Stimulated activated CD8-positive, alpha-beta memory T cell treated with anti-CD3 and anti-CD28 coated beads, Interleukin-4, amount 100 ng/mL, for 48 hours (primary cell): ENCODE measurements around the gene GABRE.
A peak's percentile ranks its signal among the peaks of the same experiment; 100 is the strongest.

Experiments used
- DNase-seq: peaks from one replicate; pipeline ENCODE4 v3.0.0-alpha.2; 2020

GABRE gene, protein sequence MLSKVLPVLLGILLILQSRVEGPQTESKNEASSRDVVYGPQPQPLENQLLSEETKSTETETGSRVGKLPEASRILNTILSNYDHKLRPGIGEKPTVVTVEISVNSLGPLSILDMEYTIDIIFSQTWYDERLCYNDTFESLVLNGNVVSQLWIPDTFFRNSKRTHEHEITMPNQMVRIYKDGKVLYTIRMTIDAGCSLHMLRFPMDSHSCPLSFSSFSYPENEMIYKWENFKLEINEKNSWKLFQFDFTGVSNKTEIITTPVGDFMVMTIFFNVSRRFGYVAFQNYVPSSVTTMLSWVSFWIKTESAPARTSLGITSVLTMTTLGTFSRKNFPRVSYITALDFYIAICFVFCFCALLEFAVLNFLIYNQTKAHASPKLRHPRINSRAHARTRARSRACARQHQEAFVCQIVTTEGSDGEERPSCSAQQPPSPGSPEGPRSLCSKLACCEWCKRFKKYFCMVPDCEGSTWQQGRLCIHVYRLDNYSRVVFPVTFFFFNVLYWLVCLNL

GRCh38 chrX:151974336-151975227, at the start of gene GABRE:
TSS of gene GABRE (minus strand) at chrX:151974676. CDS start at chrX:151974625, 51 bp downstream.
- DNase-seq: peak; percentile 21

DNA sequence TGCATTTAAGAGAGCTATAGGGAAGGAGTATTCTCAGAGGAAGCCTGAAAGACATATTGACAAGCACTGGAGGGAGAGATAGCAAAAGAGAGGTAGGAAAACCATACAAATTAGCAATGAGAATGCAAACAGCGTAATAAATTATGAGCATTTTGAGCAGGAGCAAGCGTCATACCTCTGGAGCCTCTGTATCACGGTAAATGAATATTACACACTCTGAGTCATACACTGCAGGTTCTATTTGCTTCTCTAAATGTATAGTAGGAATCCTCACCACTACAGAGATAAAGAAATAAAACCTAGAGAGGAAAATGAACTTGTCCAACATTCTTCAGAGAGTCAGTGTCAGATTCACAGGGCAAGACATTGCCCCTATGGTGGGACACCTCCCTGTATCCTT, 46.4 kb upstream of the GABRE start:
- no peak for DNase-seq

DNA sequence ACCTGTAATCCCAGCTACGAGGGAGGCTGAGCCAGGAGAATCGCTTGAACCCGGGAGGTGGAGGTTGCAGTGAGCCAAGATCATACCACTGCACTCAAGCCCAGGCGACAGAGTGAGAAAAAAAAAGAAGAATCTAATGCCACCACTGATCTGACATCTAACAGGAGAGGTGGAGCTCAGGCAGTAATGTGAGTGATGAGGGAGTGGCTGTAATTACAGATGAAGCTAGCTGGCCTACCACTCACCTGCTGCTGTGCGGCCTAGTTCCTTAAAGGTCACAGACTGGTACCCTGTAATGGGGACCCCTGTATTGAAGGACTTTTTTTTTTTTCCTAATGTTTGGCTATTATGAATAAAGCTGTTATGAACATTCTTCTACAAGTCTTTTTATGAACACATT, 25.3 kb upstream of the GABRE start:
- DNase-seq: no peak

DNA sequence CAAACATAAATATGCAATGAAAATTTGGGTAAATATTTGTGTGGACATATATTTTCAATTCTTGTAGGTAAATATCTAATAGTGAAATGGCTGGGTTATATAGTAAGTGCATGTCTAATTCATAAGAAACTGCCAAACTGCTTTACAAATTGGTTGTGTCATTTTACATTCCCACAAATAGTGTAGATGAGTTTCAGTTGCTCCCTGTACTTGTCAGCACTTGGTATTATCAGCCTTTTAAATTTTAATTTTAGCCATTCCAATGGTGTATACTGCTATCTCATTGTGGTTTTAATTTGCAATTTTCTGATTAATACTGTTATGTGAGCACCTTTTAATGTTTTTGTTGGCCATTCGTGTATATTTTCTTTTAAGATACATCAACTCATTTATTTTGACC, 23.1 kb upstream of the GABRE start:
- no peak for DNase-seq

DNA sequence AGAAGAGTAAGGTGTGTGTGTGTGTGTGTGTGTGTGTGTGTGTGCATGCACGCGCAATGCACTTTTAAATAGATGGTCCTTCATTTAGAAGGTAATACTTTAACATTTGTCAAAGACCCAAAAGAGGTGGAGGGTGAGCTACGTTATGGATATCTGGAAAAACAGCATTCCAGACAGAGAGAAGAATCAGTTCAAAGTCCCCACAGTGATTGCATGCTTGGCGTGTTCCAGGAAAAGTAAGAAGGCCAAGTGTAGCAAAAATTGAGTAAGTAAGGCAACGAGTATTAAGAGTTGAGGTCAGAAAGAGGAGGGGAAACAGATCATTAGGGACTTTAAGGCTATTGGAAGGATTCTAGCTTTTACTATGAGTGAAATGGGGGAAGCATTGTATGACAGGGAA, 21.9 kb upstream of the GABRE start:
- no peak for DNase-seq

- no peak for DNase-seq
Measured at GRCh38 chrX:151994476-151994875, 20.0 kb upstream of the GABRE start.

- no peak for DNase-seq
Measured at GRCh38 chrX:151988706-151989299, 14.3 kb upstream of the GABRE start.

- no peak for DNase-seq
Measured at GRCh38 chrX:151987108-151987507, 12.6 kb upstream of the GABRE start.

- no peak for DNase-seq
Measured at GRCh38 chrX:151985955-151986354, 11.5 kb upstream of the GABRE start.

- no peak for DNase-seq
Measured at GRCh38 chrX:151985531-151985930, 11.1 kb upstream of the GABRE start.

DNA sequence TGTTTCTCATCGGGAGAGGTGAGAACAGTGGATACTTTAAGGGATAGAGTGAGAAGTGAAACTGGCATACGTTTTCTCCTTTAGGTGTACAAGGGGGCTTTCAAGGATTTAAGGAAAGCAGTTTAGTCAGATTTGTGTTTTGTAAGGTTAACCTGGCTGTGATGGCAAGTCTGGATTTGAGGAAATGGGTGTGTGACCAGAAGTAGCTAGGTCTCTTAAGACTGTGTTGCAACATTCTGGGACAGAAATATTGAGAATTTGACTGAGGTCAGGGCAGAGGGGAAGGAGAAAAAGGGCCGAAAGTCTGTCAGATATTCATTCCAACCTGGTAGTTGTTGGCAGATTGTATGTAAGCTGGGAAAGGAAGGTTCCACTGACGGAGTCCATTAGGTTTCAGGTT, 10.4 kb upstream of the GABRE start:
- no peak for DNase-seq

GRCh38 chrX:151984328-151984727, 9.9 kb upstream of the GABRE start:
- no peak for DNase-seq

- DNase-seq: no peak
Measured at GRCh38 chrX:151983186-151983585, 8.7 kb upstream of the GABRE start.

DNA sequence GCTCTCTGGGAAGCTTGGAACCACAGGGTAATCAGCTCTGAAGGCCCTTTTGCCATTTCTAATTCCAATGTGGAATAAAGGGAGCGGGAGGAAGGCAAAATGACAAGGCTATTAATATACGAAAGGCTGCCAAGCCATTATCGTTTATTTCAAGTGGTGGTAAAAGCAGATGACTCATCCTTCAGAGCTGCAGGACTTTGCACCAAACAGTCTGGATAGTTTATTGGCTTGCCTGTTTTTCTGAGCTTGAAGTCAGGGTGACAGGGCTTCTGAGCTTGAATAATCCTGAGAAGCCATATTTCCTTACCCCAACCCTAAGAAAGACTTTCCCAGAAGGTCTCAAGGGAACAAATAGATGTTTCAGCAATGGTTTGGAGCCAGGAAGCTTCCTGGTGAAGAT, 7.7 kb upstream of the GABRE start:
- DNase-seq: no peak

DNA sequence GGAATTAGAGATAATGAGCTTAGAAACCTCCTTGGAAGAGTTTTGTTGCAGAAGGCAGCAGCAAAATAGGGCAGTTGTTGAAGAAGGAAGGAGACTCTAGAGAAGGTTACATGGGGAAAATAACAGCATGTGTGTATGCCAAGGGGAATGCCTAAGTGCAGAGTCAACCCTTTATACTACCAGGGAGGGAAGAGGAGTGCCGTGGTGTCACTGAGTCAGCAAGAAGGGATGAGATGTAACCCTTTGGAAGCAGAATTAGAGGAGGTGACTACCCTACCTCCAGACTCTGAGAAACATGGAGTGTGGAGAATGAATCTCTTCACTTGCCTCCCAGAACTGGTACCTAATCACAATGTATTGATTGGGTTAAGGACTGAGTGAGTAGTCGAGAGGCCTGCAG, 6.7 kb upstream of the GABRE start:
- DNase-seq: no peak

DNA sequence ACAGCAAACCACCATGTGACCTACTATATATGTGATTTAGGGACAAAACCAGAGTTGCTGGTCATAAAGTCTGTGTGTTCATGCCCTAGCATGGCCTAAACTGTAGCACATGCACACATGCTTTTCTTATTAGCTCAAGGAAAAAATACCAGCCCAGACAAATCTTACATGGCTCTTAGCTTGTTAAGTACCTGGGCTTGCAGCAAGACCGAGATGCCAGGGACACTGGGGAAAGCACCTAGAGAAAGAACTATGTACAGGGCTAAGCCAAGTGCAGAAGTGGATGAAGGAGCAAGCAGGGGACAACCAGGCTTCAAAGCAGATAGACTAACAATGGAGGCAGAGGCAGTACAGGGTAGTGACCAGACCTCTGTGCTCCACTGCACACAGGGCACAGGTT, 3.4 kb upstream of the GABRE start:
- no peak for DNase-seq

DNA sequence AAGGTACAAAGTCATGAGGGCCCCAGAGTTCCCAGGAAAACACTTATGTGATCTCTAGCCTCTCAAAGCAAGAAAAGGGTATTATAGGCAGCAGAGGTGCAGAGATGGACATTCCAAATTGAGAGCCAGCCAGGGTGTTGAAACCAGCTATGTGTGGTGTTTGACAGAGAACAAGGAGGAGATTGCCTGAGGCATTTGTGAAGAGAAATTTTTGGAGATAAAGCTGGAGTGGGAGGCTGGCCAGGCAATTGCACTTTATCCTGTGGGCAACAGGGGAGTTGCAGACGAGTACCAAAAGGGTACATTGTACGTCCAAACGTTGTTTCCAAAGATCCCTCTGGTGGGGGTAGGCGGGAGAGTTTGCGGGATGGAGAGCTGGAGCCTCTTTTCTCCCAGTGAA, 2.5 kb upstream of the GABRE start:
- DNase-seq: no peak

DNA sequence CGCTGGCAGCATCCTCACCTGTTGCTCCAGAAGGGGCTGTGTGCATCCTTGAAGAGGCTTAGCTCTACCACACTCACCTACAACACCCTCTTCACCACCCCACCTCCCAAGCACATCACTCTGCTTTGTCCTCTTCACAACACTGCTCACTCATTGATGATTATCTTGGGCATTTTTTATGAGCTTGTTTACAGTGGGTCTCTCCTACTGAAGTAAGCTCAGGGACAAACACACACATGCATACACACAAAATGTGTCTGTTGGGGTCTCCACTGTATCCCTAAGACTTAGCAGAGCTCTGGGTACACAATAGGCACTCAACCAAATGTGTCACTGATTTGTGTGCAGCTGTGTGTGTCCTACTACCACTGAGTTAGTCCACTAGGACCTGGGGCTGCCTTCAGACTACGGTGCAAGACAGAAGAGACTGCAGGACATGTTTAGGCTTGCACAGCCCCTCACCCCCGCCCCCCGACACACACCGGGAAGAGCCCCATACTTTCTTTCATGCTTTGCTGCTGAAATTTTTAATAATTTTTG, 1.3 kb upstream of the GABRE start:
- no peak for DNase-seq

DNA sequence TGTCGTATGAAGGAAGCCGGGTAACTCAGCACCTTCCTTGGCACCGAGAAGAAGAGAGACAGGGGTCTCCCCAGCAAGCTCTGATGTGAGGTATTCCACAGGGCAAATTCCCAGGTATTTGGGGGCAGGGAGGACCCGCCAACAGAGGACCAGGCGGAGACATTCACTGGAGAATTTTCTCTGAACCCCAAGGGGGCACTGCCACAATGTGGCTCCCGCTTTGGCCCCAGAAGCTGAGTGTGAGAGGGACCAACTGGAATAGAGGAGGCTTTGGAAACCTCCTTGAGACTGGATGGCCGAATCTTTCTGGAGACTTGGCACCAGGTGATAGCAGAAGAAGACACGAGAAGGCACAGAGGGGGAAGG, 735 bp upstream of the GABRE start:
- DNase-seq: no peak

DNA sequence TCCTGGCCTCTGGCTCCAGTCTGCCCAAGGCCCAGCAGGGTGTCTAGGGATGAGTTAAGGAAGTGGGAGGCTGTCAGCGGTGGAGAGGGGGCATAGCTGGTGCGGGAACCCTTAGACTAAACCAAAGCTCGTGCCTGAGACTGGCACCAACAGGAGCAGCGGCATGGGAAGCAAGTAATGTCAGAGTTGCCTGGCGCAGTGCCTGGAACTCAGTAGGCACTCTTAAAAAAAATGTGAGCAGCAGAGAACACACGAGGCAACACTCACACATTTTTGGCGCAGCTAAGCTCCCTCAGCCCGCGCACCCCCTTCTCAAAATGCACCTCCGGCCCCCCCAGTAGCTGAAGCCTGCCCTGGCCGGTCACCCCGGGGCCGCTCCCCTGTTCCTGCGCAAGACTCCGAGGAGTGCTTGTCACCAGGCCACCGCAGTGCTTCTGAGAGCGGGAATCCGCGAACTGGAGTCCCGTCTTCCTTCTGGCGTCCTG, 583 bp downstream of the GABRE start:
- no peak for DNase-seq

- DNase-seq: no peak
Measured at GRCh38 chrX:151973060-151973661, 1.3 kb downstream of the GABRE start.

DNA sequence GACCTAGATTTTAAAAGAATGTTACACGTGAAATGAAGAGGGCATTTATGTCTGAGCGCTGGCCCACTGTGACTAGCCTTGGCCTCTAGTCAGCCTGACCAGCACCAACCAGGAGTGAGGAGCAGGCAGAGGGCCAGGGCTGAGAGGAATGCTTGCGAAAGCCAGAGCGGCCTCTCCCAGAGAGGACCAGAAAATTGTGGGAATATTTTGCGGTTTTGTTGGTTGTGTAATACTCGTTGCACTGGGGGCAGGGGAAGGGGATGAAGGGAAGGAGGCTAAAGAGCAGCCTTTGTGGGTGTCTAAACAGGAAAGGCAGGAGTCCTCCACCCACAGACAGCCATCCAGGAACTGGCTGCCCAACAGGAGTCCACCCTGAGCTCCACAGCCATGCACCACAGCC, 3.8 kb downstream of the GABRE start:
- no peak for DNase-seq

DNA sequence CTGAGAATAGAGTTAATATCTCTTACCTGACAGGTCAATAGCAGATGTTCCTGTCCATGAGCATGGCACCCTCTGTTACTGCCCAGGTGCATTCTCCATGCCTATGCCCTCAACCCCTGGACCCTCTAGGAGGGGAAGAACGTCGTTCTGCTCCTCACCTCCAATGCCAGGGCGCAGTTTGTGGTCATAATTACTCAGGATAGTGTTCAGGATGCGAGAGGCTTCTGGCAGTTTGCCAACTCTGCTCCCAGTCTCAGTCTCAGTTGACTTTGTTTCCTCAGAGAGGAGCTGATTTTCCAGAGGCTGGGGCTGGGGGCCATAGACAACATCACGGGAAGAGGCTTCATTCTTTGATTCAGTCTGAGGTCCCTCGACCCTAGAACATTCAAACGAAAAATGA, 4.4 kb downstream of the GABRE start:
- no peak for DNase-seq
